HT1080 (cell line): ENCODE results near the gene THAP12. TPM values are rescaled to one million over a fixed set of nuclear protein-coding genes. Genes with fewer than 3 reads are reported as not detected.
A peak's percentile ranks its signal among the peaks of the same experiment; 100 is the strongest.
"Not testable (repeated sequence)": the region's sequence is repeated elsewhere in the genome, so short reads cannot be mapped to it uniquely, and the experiment has no call there.

Source experiments
- DNase-seq: peaks from one replicate; pipeline ENCODE4 v3.0.0-alpha.2; 2015; ENCODE audit warnings: low read depth
- total RNA-seq: library from RNA; depleted of rRNA; stranded (reverse); fragments of >200 nt; shearing (Covaris generic); gene quantifications from 2 replicates; pipeline ENCODE4 v1.2.3, GENCODE V29; 2014

THAP12 gene
- total RNA-seq, 1 experiment from 2014 or later = 67.4 TPM

DNA sequence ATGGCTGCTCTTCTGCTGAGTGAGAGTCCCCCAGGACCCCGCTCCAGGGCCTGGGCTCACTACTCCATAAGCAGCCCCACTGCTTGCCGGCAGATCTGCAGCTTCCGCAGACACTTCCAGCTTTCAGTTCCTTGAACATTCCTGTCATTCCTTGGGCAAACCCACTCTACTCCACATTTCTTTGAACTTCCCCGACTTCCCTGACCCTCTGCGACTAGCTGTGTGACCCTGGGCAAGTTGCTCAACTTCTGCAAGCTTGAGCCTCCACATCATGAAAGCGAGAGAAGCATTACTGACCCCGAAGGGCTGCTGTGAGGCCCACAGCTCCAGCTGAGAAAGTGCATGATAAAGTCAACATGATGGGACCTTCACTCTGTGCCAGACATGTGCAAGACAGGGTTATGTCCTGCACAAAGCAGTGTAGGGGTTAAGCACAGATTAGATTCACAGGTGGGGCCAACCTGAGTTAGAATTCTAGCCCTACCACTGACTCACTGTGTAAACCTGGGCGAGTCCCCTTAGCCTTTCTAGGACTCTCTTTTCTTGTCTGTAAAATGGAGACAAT, 51.8 kb downstream of the THAP12 start:
- no peak for DNase-seq

- no peak for DNase-seq
Measured at GRCh38 chr11:76327756-76328388, 53.1 kb downstream of the THAP12 start.

DNA sequence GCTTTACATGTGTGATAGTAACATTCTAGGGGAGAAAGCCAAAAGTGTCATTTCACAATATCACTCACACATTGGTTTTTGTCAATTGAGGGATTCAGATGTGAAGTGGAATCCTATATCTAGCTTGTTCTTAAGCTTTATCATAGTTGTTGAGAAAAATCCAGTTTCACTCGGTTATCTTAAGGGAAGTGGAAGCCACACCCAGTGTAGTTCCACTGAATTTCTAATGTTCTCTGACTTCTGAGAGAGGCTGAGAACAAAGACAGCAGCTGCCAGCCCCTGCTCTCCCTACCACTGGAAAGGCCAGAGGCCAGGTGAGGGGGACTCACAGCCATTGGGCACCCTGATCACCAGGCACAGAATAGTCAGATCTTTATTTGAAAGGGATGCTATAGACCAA, 53.7 kb downstream of the THAP12 start:
- no peak for DNase-seq

DNA sequence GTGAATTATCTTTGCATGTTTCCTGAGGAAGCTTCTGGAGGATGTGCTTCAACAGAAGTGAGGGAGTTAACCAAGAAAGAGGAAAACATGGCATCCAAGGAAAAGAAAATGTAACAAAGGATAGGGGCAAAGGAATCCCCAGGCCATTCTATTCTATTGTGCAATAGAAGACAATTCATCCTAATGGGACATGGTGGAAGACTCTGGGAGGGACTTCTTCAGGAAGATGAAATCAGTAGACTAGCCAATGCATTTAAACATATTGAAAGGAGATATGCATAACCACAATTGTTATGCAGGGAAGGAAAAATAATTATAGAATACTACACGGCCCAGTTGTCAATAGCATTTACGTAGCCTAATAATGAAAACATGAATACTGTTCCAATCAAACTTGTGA, 55.7 kb downstream of the THAP12 start:
- DNase-seq = no peak

DNA sequence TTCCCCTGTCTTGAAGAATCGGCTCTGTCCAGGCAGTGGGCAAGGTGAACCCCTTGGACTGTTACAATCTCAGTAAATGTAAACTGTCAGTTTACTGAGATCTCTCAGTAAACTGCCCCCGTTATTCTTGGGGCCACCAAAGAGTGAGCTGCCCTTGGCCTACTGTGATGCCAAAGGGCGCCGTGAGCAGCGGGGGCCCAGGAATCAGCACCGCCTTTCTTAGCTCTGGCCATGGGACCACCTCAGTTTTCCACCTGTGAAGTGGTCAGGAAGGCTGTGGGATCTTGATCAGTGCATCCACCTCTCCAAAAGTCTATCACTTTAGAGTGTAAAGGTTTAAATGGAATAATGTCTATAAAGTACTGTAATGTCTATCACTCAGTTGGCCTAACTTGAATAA, 57.1 kb downstream of the THAP12 start:
- no peak for DNase-seq

GRCh38 chr11:76323375-76323774, 57.6 kb downstream of the THAP12 start:
- not testable (repeated sequence) for DNase-seq

GRCh38 chr11:76322942-76323341, 58.0 kb downstream of the THAP12 start:
- DNase-seq = no peak

DNA sequence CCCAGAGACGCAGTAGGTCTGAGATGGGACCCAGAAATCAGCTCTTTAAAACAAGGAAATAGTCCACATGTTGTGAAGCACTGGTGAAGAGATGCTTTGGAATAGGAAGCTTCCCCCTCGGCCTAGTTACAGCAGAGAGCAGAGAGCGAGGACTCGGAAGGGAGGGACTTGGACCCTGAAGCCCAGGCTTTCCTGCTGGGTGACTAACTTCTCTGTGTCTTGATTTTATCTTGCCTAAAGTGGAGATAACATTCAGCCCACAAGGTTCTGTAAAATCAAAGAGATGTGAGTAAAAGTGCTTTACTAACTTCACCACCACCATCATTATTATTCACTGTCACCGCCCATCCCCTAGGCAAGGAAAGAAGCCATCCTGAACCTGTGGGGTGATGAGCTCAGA, 58.4 kb downstream of the THAP12 start:
- DNase-seq = no peak

- DNase-seq = no peak
Measured at GRCh38 chr11:76321820-76322524, 59.0 kb downstream of the THAP12 start.

- no peak for DNase-seq
Measured at GRCh38 chr11:76321340-76321739, 59.6 kb downstream of the THAP12 start.

DNA sequence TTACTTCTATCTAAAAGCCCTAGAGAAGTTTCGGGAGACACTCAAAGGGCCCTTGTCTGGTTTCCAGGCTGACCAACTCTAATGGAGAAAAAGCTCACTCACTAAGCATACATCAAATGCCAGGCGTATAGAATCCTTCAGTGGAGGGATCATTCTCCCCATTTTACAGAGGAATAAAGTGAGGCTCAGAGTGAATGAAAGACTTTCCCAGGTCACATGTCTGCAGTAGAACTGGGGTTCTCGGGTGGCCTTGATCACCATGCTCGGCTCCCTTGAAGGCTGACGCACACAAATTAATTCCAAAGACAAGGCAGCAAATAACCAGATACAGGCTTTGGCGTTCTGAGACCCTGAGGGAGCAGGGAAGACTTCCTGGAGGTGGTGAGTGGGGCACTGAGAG, 60.0 kb downstream of the THAP12 start:
- DNase-seq = no peak

- not testable (repeated sequence) for DNase-seq
Measured at GRCh38 chr11:76319798-76320197, 61.1 kb downstream of the THAP12 start.

- DNase-seq = peak; percentile 61
Measured at GRCh38 chr11:76318744-76319384, 62.1 kb downstream of the THAP12 start.

GRCh38 chr11:76317296-76317695, 63.6 kb downstream of the THAP12 start:
- no peak for DNase-seq

DNA sequence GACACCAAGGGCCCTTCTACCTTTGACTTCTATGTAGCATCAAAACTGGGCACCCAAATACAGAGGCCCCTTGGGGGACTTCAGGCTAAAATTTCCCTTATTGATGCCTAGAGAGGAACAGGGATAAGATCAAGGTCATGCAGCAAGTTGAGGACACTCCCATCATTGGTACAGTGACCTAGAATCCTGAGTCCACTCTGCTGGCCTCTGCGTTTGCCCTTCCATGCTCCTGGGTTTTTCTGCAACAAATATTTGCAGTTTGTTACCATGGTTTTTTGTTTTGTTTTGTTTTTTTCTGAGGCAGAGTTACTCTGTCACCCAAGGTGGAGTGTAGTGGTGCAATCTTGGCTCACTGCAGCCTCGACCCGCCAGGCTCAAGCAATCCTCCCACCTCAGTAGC, 64.2 kb downstream of the THAP12 start:
- no peak for DNase-seq

- DNase-seq = no peak
Measured at GRCh38 chr11:76315182-76315853, 65.6 kb downstream of the THAP12 start.

DNA sequence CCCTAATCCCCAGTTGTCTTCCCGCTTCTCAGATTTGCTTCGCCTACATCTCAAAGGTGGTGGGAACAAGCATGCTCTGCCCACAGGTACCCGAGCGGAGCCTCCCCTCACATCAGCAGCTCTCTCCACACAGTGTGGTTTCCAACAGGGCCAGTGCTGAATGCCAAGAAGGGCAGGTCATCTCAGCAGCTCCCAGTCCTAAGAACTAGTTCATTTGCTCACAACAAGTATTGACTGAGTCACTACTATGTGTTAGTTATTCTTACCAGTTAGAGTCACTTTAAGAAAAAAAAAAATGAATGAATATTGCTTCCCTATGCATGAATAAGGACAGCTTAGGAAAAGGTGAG, 66.2 kb downstream of the THAP12 start:
- DNase-seq = peak; percentile 30

DNA sequence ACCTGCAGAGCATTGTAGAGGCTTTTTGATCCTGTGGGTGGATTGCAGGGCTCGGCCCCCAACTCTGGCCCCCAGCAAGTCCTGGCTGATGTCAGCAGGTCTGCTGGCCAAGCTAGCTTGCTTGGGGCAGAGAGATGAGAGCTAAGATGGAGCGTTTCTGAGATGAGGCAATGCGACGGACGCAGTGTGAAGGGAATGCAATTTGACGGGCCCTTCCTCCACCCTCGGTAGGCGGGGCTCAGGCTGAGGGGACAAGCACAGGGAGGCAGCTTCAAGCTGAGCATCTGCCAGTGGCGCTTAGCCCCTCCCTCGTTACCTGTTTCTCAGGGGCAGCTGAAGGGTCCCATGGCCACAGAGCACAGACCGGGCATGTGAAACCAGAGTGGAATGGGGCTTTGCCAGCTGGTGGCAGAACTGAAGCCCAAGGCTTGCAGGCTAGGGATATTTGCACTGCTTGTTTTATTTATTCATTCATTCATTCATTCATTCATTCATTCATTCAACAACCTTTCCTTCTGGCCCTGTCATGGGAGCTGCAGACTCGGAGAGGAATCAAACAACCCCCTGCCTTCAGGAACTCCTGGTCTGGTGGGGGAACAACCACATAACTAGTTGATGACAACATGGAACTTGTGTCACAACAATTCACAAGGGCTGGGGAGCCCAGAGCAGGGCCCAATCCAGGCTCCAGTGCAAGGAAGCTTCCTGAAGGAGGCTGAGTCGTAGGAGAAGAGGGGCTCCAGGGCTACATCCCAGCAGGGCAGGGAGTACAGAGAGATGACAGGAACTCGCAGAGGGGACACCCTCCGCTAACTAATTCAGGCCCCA, 66.8 kb downstream of the THAP12 start:
- no peak for DNase-seq

DNA sequence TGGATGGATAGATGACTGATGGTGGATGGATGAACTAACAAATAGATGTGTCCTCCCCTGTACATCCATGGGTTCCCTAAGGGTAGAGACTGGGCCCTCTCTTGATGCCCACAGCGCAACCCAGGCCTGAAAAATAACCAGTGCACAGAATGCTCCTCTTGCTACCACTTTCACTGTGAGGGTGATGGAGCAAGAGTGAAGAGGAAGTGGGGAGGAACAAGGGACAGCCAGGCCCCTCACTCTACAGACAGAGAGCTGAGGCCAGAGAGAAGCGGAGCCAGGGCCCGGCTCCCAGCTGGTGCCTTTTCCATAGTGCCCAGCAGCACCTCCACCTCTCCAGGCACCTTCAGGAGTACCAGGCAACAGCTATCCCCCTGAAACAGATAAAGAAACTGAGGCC, 67.7 kb downstream of the THAP12 start:
- no peak for DNase-seq

DNA sequence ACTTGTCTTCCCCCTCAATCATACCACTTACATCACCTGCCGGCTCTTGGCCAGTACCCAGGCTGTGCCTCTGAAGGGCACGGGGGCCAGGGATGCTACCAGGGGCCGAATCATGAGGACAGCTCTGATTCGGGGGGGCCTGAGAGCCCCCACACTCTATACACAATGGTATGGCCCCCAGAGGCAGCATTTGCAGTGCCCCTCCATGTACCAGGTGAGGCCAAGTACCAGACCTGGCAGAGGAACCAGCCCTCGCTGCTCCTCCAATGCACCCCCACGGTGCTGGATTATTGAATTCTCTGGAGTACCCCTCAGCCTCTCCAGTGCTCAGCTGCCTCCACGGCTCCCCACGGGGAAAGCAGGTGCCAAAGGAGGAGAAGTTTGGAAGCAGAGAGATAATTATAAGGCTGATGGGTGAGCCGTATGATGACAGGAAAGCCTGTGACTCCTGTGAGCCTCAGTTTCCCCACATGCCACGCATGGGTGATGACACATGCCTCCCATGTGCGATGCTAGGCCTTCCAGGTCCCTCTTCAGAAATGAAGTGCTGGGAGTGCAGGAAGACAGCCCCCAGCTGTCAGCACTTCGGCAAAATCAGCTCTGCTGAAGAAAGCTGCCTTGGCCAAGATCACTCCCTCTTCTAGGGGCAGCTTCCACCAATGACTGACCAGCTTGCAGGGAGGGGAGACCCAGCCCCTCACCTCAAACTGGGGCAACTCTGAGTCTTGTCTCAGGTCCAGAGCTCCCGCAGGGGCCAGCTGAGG, 69.9 kb downstream of the THAP12 start:
- DNase-seq = no peak
